C4-2B (cell line): Measurements from ENCODE around the gene CGB5.

ENCODE experiments used
- H3K27ac ChIP-seq: fragments of 450-650 bp; 2 replicates; pipeline ENCODE4 v1.5.1; 2017
- ZFX ChIP-seq: fragments of 450-650 bp; IDR thresholded peaks from 2 replicates; pipeline ENCODE4 v1.6.1; 2017
- TF ChIP-seq, protein P1 (sequence below): fragments of 450-650 bp; conservative IDR thresholded peaks from 2 replicates; pipeline ENCODE4 v1.5.1; 2017; ENCODE audit warnings: mild to moderate bottlenecking

The CGB5 gene

DNA sequence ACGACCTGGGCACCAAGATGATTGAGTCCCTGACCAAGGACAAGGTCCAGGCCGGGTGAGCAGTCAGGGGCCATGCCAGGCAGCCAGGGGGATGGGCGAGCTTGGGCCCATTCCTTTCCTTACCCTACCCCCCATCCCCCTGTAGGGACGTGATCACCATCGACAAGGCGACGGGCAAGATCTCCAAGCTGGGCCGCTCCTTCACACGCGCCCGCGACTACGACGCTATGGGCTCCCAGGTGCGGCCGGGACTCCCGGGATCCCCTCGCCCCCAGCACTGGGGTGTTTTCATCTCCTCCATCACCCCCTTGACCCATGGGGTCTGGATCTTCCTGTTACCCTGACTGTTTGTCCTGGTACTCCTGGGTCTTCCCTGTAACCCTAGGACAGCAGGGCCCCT lies 33.8 kb upstream of the CGB5 start:
- TF ChIP-seq, protein P1, sequence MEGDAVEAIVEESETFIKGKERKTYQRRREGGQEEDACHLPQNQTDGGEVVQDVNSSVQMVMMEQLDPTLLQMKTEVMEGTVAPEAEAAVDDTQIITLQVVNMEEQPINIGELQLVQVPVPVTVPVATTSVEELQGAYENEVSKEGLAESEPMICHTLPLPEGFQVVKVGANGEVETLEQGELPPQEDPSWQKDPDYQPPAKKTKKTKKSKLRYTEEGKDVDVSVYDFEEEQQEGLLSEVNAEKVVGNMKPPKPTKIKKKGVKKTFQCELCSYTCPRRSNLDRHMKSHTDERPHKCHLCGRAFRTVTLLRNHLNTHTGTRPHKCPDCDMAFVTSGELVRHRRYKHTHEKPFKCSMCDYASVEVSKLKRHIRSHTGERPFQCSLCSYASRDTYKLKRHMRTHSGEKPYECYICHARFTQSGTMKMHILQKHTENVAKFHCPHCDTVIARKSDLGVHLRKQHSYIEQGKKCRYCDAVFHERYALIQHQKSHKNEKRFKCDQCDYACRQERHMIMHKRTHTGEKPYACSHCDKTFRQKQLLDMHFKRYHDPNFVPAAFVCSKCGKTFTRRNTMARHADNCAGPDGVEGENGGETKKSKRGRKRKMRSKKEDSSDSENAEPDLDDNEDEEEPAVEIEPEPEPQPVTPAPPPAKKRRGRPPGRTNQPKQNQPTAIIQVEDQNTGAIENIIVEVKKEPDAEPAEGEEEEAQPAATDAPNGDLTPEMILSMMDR = no peak
- no peak for TF ChIP-seq ZFX
- H3K27ac ChIP-seq = no peak overlapping the region

DNA sequence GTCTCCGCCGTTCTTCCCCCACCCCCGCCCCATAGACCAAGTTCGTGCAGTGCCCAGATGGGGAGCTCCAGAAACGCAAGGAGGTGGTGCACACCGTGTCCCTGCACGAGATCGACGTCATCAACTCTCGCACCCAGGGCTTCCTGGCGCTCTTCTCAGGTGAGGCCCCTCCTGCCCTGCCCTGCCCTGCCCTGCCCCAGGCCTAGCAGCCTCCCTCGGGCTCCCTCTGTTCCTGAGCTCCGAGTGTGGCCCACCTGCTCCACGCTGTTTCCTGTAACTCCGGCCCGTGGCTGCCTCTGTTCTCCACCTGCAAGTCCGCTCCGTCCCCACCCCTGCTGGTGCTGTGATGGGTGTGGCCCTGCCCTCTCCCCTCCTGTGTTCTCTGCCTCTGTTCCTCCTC lies 33.2 kb upstream of the CGB5 start:
- H3K27ac ChIP-seq = no peak overlapping the region

DNA sequence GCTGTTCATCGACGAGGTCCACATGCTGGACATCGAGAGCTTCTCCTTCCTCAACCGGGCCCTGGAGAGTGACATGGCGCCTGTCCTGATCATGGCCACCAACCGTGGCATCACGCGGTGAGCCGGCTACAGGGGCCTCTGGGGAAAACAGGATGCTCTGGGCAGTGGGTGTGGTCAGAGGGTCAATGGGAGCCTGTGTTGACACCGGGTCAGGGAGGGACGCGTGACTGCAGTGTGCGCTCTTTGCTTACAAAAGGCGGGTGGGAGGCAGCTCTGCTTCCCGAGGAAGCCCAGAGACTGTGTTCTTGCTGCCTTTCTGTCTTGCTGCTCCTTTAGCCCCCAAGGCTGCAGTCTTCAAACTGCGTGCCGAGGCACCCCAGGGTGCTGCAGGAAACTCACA lies 32.5 kb upstream of the CGB5 start:
- H3K27ac ChIP-seq = no peak overlapping the region
- TF ChIP-seq, protein P1 = no peak

More for the DNA sequence above, 33.2 kb upstream of the CGB5 start:
- TF ChIP-seq, protein P1 = no peak
- TF ChIP-seq ZFX = no peak

DNA sequence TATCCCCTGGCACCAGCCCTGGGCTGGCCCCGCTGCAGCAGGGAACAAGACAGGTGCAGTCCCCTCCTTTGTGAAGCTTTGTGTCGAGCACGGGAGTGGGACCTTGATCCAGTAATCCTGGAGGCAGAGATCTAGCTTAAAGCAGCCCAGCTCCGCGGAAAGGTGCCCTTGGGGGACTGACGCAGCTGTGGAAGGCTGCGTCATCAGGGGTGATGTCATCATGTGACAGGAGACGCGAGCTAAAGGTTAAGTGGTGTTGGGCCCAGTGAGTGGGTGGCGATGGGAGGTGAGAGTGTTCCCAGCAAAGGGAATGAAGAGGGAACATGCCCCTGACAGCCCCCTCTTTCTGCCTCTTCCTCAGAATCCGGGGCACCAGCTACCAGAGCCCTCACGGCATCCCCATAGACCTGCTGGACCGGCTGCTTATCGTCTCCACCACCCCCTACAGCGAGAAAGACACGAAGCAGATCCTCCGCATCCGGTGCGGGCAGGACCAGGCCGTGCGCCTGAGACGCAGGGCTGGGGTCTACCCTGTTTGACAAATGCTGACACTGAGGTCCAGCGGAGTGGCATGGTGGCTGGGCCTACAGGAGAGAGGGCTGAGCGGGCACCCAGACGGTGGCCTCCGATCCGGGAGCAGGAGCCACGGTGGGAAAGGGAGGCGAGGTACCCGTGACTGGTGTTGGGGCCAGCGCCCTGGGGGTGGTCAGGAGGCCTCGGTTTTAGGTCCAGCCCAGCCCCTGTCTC lies 29.4 kb upstream of the CGB5 start:
- TF ChIP-seq, protein P1 = no peak
- no peak for TF ChIP-seq ZFX
- H3K27ac ChIP-seq = no peak overlapping the region

DNA sequence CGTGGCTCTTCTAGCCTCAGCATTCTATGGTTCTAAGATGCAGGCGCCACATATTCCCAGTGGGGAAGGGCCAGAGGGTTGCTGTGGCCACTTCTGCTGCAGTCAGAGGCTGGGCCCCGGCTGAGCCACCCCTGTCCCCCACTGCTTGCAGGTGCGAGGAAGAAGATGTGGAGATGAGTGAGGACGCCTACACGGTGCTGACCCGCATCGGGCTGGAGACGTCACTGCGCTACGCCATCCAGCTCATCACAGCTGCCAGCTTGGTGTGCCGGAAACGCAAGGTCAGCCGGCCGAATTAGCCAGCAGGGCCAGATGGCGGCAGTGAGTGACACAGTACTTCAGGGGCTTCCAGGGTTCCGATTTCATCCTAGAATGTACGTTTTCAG lies 28.8 kb upstream of the CGB5 start:
- no peak for TF ChIP-seq ZFX
- TF ChIP-seq, protein P1 = no peak
- no peak overlapping the region for H3K27ac ChIP-seq

DNA sequence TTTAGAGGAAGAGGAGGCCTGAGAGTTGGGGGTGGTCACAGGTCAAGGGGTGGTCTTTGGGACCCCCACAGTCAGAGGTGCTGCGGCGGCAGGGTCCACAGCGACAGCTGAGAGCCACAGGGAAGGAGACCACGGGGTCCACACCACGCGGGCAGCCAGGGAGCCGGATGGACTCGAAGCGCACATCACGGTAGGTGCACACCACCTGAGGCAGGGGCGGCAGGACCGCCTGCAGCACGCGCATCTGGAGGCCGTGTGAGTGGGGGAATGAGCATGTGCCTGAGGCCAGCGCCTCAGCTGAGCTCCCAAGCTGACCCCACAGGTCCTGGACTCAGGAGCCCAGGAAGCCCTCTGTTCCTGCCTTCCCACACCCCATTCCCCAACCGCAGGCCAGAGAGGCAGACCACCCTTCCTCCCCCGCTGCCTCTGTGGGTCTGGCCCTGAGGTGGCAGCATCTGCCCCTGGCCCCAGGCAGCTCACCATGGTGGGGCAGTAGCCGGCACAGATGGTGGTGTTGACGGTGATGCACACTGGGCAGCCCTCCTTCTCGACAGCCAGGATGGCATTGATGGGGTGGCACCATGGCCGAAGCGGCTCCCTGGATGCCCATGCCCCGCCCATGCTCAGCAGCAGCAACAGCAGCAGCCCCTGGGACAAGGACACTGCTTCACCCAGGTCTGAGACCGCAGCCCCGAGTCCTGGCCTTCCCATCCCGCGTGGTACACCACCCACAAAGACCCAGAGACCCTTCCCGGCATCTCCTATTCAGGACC lies 27.4 kb upstream of the CGB5 start:
- no peak overlapping the region for H3K27ac ChIP-seq
- TF ChIP-seq, protein P1 = no peak
- no peak for TF ChIP-seq ZFX

DNA sequence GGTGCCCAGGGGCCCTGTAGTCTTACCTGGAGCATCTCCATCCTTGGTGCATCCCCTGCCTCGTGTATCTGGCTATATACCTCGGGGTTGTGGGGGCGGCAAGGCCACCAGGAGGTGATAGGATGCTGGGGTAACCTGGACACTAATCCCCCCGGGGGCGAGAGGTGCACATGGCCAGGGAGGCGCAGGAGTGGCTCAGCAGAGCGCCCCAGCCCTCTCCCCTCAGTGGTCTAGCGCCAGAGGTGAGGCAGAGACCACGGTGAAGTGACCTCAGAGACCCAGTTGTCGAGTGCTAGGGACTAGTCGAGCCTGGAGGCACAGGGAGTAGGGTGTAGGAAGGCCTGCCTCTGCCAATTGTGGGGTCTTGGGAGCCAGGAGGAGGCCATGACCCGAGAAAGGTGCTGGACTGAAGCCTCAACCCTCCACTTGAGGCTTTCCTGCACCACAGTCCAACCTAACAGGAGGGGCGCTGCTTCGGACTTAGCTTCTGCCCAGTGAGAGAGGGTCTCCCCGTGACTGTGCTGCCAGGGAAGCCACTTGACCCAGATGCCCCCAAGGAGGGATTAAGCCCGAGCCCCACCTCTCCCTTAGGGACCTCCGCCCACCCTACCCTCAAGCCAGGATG lies 26.5 kb upstream of the CGB5 start, which contains the start of gene LHB:
TSS of gene LHB (minus strand) at position 51 of the 625 bp plus-strand sequence. CDS start at position 41, 10 bp downstream.
- no peak for TF ChIP-seq ZFX
- TF ChIP-seq, protein P1 = no peak
- H3K27ac ChIP-seq = no peak within 1 kb of the TSS
